HEK293 (cell line): ENCODE data around the gene APOE.

Experiments used
- CTCF ChIA-PET: fragments of 350-600 bp; formaldehyde crosslinking; extraction: SDS; loops from one replicate; lab custom pipeline; 2021; ENCODE audit warnings: antibody characterized with exemption; lab: Yijun Ruan, JAX
- POLR2A ChIA-PET: fragments of 300-600 bp; formaldehyde crosslinking; extraction: SDS; loops from one replicate; lab custom pipeline; 2020; ENCODE audit warnings: antibody characterized with exemption, inconsistent platforms; lab: Yijun Ruan, JAX
- H3K27ac ChIP-seq: fragments of 200-500 bp; sonication (Bioruptor generic); 2 replicates; pipeline ENCODE4 v1.5.1; 2014; ENCODE audit warnings: low read depth, low read length, control low read depth, inconsistent platforms; ENCODE audit errors: extremely low read depth
- H3K36me3 ChIP-seq, 2 experiments: fragments of 200-500 bp in 1 of 2; sonication (Bioruptor generic) in 1 of 2; 1 replicate in 1 of 2; 2 replicates in 1 of 2; pipeline ENCODE4 v1.5.1; 2014 to 2017; ENCODE audit warnings: inconsistent platforms in 2 of 2, low read length in 2 of 2; ENCODE audit not compliant: control insufficient read depth in 2 of 2, insufficient read depth in 1 of 2
- H3K4me1 ChIP-seq: fragments of 200-500 bp; sonication (Bioruptor generic); 2 replicates; pipeline ENCODE4 v1.5.1; 2014; ENCODE audit warnings: mild to moderate bottlenecking, low read length, inconsistent platforms; ENCODE audit not compliant: control insufficient read depth, insufficient read depth
- H3K4me3 ChIP-seq: 2 replicates; pipeline ENCODE4 v1.5.1; 2011; ENCODE audit warnings: low read depth, mild to moderate bottlenecking, control low read depth, low read length, moderate library complexity
- H3K9me3 ChIP-seq: fragments of 200-500 bp; sonication (Bioruptor generic); 2 replicates; pipeline ENCODE4 v1.5.1; 2014; ENCODE audit warnings: low read depth, low read length, inconsistent platforms; ENCODE audit not compliant: control insufficient read depth, insufficient read depth
- EGR2 ChIP-seq: fragments of 450-650 bp; formaldehyde crosslinking; IDR thresholded peaks from 2 replicates; pipeline ENCODE4 v1.5.1; 2016; ENCODE audit warnings: low read depth, missing biosample characterization, missing genetic modification characterization
- GFI1B ChIP-seq: fragments of 450-650 bp; formaldehyde crosslinking; IDR thresholded peaks from 2 replicates; pipeline ENCODE4 v1.5.1; 2016; ENCODE audit warnings: missing biosample characterization, missing genetic modification characterization
- MEIS1 ChIP-seq: sonication (generic); formaldehyde crosslinking; IDR thresholded peaks from 2 replicates; pipeline ENCODE4 v1.8.1; 2022; ENCODE audit warnings: missing genetic modification reagents, mild to moderate bottlenecking, borderline replicate concordance
- MYNN ChIP-seq: fragments of 450-650 bp; formaldehyde crosslinking; IDR thresholded peaks from 2 replicates; pipeline ENCODE4 v1.5.1; 2016; ENCODE audit warnings: missing biosample characterization, missing genetic modification characterization, borderline replicate concordance
- OSR2 ChIP-seq: fragments of 450-650 bp; formaldehyde crosslinking; IDR thresholded peaks from 2 replicates; pipeline ENCODE4 v1.5.1; 2016; ENCODE audit warnings: missing biosample characterization, missing genetic modification characterization
- PRDM4 ChIP-seq: fragments of 450-650 bp; formaldehyde crosslinking; IDR thresholded peaks from 2 replicates; pipeline ENCODE4 v1.5.1; 2017; ENCODE audit warnings: missing biosample characterization, missing genetic modification characterization
- SCRT1 ChIP-seq: fragments of 450-650 bp; formaldehyde crosslinking; IDR thresholded peaks from 2 replicates; pipeline ENCODE4 v1.5.1; 2016; ENCODE audit warnings: missing biosample characterization, missing genetic modification characterization, borderline replicate concordance
- ZBTB7A ChIP-seq: fragments of 450-650 bp; formaldehyde crosslinking; IDR thresholded peaks from 2 replicates; pipeline ENCODE4 v1.5.1; 2016; ENCODE audit warnings: low read depth, missing biosample characterization, missing genetic modification characterization
- ZFHX2 ChIP-seq: fragments of 450-650 bp; formaldehyde crosslinking; conservative IDR thresholded peaks from 2 replicates; pipeline ENCODE4 v1.5.1; 2016; ENCODE audit warnings: missing biosample characterization, missing genetic modification characterization
- ZNF146 ChIP-seq: fragments of 450-650 bp; formaldehyde crosslinking; IDR thresholded peaks from 2 replicates; pipeline ENCODE4 v1.5.1; 2016; ENCODE audit warnings: missing biosample characterization, missing genetic modification characterization
- ZNF155 ChIP-seq: fragments of 450-650 bp; formaldehyde crosslinking; IDR thresholded peaks from 2 replicates; pipeline ENCODE4 v1.5.1; 2016; ENCODE audit warnings: missing biosample characterization, missing genetic modification characterization
- ZNF23 ChIP-seq: fragments of 450-650 bp; formaldehyde crosslinking; IDR thresholded peaks from 2 replicates; pipeline ENCODE4 v1.5.1; 2016; ENCODE audit warnings: missing biosample characterization, missing genetic modification characterization, borderline replicate concordance
- ZNF416 ChIP-seq: fragments of 450-650 bp; formaldehyde crosslinking; IDR thresholded peaks from 2 replicates; pipeline ENCODE4 v1.5.1; 2016; ENCODE audit warnings: missing biosample characterization, missing genetic modification characterization
- ZNF514 ChIP-seq: fragments of 450-650 bp; formaldehyde crosslinking; IDR thresholded peaks from 2 replicates; pipeline ENCODE4 v1.5.1; 2016; ENCODE audit warnings: missing biosample characterization, missing genetic modification characterization
- ZNF560 ChIP-seq: fragments of 450-650 bp; formaldehyde crosslinking; IDR thresholded peaks from 2 replicates; pipeline ENCODE4 v1.5.1; 2017; ENCODE audit warnings: missing biosample characterization, missing genetic modification characterization, borderline replicate concordance
- ZNF561 ChIP-seq: fragments of 450-650 bp; IDR thresholded peaks from 2 replicates; pipeline ENCODE4 v1.5.1; 2018; ENCODE audit warnings: missing biosample characterization, missing genetic modification characterization, borderline replicate concordance
- ZNF585B ChIP-seq: fragments of 450-650 bp; formaldehyde crosslinking; IDR thresholded peaks from 2 replicates; pipeline ENCODE4 v1.5.1; 2016; ENCODE audit warnings: missing biosample characterization, missing genetic modification characterization
- ZNF639 ChIP-seq: fragments of 450-650 bp; formaldehyde crosslinking; IDR thresholded peaks from 2 replicates; pipeline ENCODE4 v1.5.1; 2016; ENCODE audit warnings: missing biosample characterization, missing genetic modification characterization
- ZNF654 ChIP-seq: fragments of 450-650 bp; formaldehyde crosslinking; IDR thresholded peaks from 2 replicates; pipeline ENCODE4 v1.5.1; 2016; ENCODE audit warnings: low read depth, missing biosample characterization, missing genetic modification characterization
- ZNF664 ChIP-seq: fragments of 450-650 bp; formaldehyde crosslinking; IDR thresholded peaks from 2 replicates; pipeline ENCODE4 v1.5.1; 2016; ENCODE audit warnings: missing biosample characterization, missing genetic modification characterization
- ZNF701 ChIP-seq: fragments of 450-650 bp; formaldehyde crosslinking; IDR thresholded peaks from 2 replicates; pipeline ENCODE4 v1.5.1; 2016; ENCODE audit warnings: missing biosample characterization, missing genetic modification characterization
- ZNF704 ChIP-seq: fragments of 450-650 bp; formaldehyde crosslinking; IDR thresholded peaks from 2 replicates; pipeline ENCODE4 v1.5.1; 2016; ENCODE audit warnings: missing biosample characterization, missing genetic modification characterization
- ZNF791 ChIP-seq: fragments of 450-650 bp; formaldehyde crosslinking; IDR thresholded peaks from 2 replicates; pipeline ENCODE4 v1.5.1; 2016; ENCODE audit warnings: missing biosample characterization, missing genetic modification characterization
- ZNF837 ChIP-seq: fragments of 450-650 bp; formaldehyde crosslinking; IDR thresholded peaks from 2 replicates; pipeline ENCODE4 v1.5.1; 2016; ENCODE audit warnings: missing biosample characterization, missing genetic modification characterization
- ZSCAN23 ChIP-seq: fragments of 450-650 bp; formaldehyde crosslinking; IDR thresholded peaks from 2 replicates; pipeline ENCODE4 v1.5.1; 2016; ENCODE audit warnings: missing biosample characterization, missing genetic modification characterization
- TF ChIP-seq, protein P1 (sequence below): fragments of 450-650 bp; formaldehyde crosslinking; conservative IDR thresholded peaks from 2 replicates; pipeline ENCODE4 v1.5.1; 2016; ENCODE audit warnings: low read depth, missing biosample characterization, missing genetic modification characterization
- TF ChIP-seq, protein P2 (sequence below): fragments of 450-650 bp; formaldehyde crosslinking; IDR thresholded peaks from 2 replicates; pipeline ENCODE4 v1.5.1; 2016; ENCODE audit warnings: missing biosample characterization, missing genetic modification characterization

Gene APOE

DNA sequence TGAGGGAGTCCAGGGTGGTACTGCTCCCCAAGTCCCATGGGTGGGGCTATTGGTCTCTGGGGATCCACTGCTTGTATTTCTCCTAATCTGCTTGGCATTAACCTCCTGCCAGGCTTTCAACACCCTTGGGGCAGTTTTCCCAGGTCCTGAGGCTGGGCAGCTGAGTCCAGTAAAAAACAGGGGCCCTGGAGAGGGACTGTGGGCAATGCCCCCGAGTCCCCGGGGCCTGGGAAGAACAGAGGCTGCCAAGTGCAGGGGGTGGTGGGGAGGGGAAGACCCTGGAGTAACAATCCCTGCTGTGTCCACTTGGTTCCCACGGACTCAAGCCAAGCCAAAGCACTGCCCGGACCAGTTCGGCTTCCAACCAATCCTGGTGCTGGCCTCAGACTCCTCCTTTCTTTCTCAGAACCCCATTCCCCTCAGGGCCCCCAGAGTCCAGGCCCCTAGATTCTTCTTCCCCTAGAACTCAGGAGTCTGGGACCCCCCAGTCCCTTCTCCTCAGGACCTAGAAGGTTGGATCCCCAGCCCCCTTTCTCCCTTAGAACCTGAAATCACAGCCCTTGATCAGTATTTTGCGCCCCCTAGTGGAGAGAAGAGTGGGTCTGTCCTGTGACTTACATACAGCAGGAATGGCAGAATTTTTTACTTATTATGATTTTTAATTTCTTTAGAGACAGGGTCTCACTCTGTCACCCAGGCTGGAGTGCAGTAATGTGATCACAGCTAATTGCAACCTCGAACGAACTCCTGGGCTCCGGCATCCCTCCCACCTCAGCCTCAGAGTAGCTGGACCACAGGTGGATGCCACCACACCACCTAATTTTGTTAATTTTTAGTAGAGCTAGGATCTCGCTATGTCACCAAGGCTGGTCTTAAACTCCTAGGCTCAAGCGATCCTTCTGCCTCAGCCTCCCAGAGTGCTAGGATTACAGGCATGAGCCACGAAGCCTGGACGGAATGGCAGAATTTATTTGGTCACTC is 45.9 kb downstream of the APOE start:
- ChIA-PET POLR2A (interaction anchor here (0.6 kb wide), 1 partner anchor 46 kb away, joined by 3 read pairs; no protein-coding TSS in a partner anchor), CTCF (interaction anchor here (0.5 to 5.1 kb wide), 35 partner anchors 9 to 1677 kb away, joined by 3 to 101 read pairs (median 4); partner anchors contain the start of gene APOE)
- Histone ChIP-seq H3K36me3 (peaks cover 3 to 4% of the 10 kb centered on the region in 2 experiments; a peak in 2 of 3 replicates), H3K27ac (no peak overlapping the region), H3K4me1 (peaks cover 9% of the 10 kb centered on the region), H3K9me3 (no peaks in the 10 kb centered on the region), H3K4me3 (no peak overlapping the region)
- no peak for TF ChIP-seq ZSCAN23
- TF ChIP-seq PRDM4 = no peak
- no peak for TF ChIP-seq ZNF146
- TF ChIP-seq, protein P1, sequence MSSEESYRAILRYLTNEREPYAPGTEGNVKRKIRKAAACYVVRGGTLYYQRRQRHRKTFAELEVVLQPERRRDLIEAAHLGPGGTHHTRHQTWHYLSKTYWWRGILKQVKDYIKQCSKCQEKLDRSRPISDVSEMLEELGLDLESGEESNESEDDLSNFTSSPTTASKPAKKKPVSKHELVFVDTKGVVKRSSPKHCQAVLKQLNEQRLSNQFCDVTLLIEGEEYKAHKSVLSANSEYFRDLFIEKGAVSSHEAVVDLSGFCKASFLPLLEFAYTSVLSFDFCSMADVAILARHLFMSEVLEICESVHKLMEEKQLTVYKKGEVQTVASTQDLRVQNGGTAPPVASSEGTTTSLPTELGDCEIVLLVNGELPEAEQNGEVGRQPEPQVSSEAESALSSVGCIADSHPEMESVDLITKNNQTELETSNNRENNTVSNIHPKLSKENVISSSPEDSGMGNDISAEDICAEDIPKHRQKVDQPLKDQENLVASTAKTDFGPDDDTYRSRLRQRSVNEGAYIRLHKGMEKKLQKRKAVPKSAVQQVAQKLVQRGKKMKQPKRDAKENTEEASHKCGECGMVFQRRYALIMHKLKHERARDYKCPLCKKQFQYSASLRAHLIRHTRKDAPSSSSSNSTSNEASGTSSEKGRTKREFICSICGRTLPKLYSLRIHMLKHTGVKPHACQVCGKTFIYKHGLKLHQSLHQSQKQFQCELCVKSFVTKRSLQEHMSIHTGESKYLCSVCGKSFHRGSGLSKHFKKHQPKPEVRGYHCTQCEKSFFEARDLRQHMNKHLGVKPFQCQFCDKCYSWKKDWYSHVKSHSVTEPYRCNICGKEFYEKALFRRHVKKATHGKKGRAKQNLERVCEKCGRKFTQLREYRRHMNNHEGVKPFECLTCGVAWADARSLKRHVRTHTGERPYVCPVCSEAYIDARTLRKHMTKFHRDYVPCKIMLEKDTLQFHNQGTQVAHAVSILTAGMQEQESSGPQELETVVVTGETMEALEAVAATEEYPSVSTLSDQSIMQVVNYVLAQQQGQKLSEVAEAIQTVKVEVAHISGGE (tag by site-specific recombination) = no peak
- no peak for TF ChIP-seq EGR2 (tag by site-specific recombination)
- TF ChIP-seq ZNF23 (tag by site-specific recombination) = no peak
- TF ChIP-seq MEIS1 (CRISPR knock-in tag) = no peak
- TF ChIP-seq ZNF837 (tag by site-specific recombination) = no peak
- 0 out of 2 replicates have a peak, but pooled peaks have one; percentile 24 for TF ChIP-seq SCRT1 (tag by site-specific recombination)
- TF ChIP-seq, protein P2, sequence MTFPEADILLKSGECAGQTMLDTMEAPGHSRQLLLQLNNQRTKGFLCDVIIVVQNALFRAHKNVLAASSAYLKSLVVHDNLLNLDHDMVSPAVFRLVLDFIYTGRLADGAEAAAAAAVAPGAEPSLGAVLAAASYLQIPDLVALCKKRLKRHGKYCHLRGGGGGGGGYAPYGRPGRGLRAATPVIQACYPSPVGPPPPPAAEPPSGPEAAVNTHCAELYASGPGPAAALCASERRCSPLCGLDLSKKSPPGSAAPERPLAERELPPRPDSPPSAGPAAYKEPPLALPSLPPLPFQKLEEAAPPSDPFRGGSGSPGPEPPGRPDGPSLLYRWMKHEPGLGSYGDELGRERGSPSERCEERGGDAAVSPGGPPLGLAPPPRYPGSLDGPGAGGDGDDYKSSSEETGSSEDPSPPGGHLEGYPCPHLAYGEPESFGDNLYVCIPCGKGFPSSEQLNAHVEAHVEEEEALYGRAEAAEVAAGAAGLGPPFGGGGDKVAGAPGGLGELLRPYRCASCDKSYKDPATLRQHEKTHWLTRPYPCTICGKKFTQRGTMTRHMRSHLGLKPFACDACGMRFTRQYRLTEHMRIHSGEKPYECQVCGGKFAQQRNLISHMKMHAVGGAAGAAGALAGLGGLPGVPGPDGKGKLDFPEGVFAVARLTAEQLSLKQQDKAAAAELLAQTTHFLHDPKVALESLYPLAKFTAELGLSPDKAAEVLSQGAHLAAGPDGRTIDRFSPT (tag by site-specific recombination) = no peak
- TF ChIP-seq ZNF654 (tag by site-specific recombination) = peak; percentile 38
- no peak for TF ChIP-seq ZFHX2 (tag by site-specific recombination)
- no peak for TF ChIP-seq ZNF561 (tag by site-specific recombination)
- no peak for TF ChIP-seq ZNF560 (tag by site-specific recombination)
- TF ChIP-seq OSR2 (tag by site-specific recombination) = no peak
- TF ChIP-seq GFI1B = peak; percentile 70
- TF ChIP-seq ZNF704 (tag by site-specific recombination) = no peak
- no peak for TF ChIP-seq ZNF585B (tag by site-specific recombination)
- no peak for TF ChIP-seq ZNF514 (tag by site-specific recombination)
- no peak for TF ChIP-seq ZNF155 (tag by site-specific recombination)
- TF ChIP-seq ZBTB7A (tag by site-specific recombination) = no peak
- TF ChIP-seq MYNN (tag by site-specific recombination) = no peak
- TF ChIP-seq ZNF639 (tag by site-specific recombination) = no peak
- no peak for TF ChIP-seq ZNF416 (tag by site-specific recombination)
- no peak for TF ChIP-seq ZNF791 (tag by site-specific recombination)
- TF ChIP-seq ZNF701 (tag by site-specific recombination) = no peak
- no peak for TF ChIP-seq ZNF664 (tag by site-specific recombination)
